Transverse colon (tissue), 4 donors: Measurements from ENCODE around the gene BLID. TPM values are rescaled to one million over a fixed set of nuclear protein-coding genes. Genes with fewer than 3 reads are reported as not detected.

ENCODE experiments used
- DNase-seq: peaks from one replicate; pipeline ENCODE4 v3.0.0-alpha.2; 2019
- H3K27ac ChIP-seq, 4 donors: fragments of 200-600 bp; sonication (generic); 2 replicates each; pipeline ENCODE4 v1.5.1; 2016 to 2018; ENCODE audit warnings: inconsistent platforms in 4 of 4
- H3K27me3 ChIP-seq: fragments of 200-600 bp; sonication (generic); 2 replicates; pipeline ENCODE4 v1.5.1; 2017; ENCODE audit warnings: inconsistent platforms
- H3K36me3 ChIP-seq, 4 donors: fragments of 200-600 bp; sonication (generic); 2 replicates each; pipeline ENCODE4 v1.5.1; 2017 to 2019; ENCODE audit warnings: inconsistent platforms in 4 of 4
- H3K4me1 ChIP-seq, 4 donors: fragments of 200-600 bp; sonication (generic); 2 replicates each; pipeline ENCODE4 v1.5.1; 2017 to 2020; ENCODE audit warnings: inconsistent platforms in 4 of 4
- H3K4me3 ChIP-seq, 4 donors: fragments of 200-600 bp; sonication (generic); 1 replicate in 1 of 4; 2 replicates in 3 of 4; pipeline versions ENCODE4 v1.5.1 to v1.6.1; 2017 to 2019; ENCODE audit warnings: inconsistent platforms in 4 of 4
- H3K9me3 ChIP-seq, 2 donors: fragments of 200-600 bp; sonication (generic); 2 replicates each; pipeline ENCODE4 v1.5.1; 2017 to 2019; ENCODE audit warnings: inconsistent platforms in 2 of 2
- EP300 ChIP-seq: sonication (generic); formaldehyde crosslinking; IDR thresholded peaks from one replicate; pipeline ENCODE4 v1.6.1; 2017; ENCODE audit warnings: antibody characterized with exemption, low read depth
- POLR2A ChIP-seq: fragments of 450-650 bp; IDR thresholded peaks from one replicate; pipeline ENCODE4 v1.6.1; 2016; ENCODE audit warnings: antibody characterized with exemption, mild to moderate bottlenecking, moderate library complexity
- POLR2AphosphoS5 ChIP-seq, 3 donors: sonication (generic); formaldehyde crosslinking; IDR thresholded peaks; one replicate each; pipeline ENCODE4 v1.6.1; 2016; ENCODE audit warnings: antibody characterized with exemption in 3 of 3
- WGBS, 2 donors: methylation state at CpG; one replicate each; pipeline ENCODE4 v1.1.5; 2018; ENCODE audit warnings: low coverage in 1 of 2; 5-methylcytosine and 5-hydroxymethylcytosine counted together
- in situ Hi-C, 4 donors: fragments of 200-750 bp; cut with MboI; loops; one replicate each; pipeline versions ENCODE4 v1.15.0 to v1.15.1; 2017; ENCODE audit warnings: low sequenced_read_pairs in 3 of 4, low pct_ligation_motif_present in 1 of 4, low pct_unique_long_range_greater_than_20kb in 1 of 4
- intact Hi-C: fragments of 100-400 bp; cut with DNase I; formaldehyde crosslinking; loops from one replicate; pipeline ENCODE4 v1.15.1; 2023; ENCODE audit warnings: low total_unique reads
- total RNA-seq, 4 donors: library from RNA; depleted of rRNA; stranded (reverse); fragments of >200 nt; gene quantifications; one replicate each; pipeline ENCODE4 v1.1.0, GENCODE V29; 2016
- TF ChIP-seq, protein P1 (sequence below), 5 experiments: fragments of 200-600 bp in 3 of 5; fragments of 450-650 bp in 2 of 5; sonication (generic) in 3 of 5; IDR thresholded peaks; 1 replicate in 2 of 5; 2 replicates in 3 of 5; pipeline ENCODE4 v1.5.1; 2016 to 2017; ENCODE audit warnings: antibody characterized with exemption in 5 of 5, inconsistent platforms in 3 of 5, mild to moderate bottlenecking in 2 of 5, moderate library complexity in 1 of 5

BLID gene
- total RNA-seq, 4 donors from 2014 or later: not detected

DNA sequence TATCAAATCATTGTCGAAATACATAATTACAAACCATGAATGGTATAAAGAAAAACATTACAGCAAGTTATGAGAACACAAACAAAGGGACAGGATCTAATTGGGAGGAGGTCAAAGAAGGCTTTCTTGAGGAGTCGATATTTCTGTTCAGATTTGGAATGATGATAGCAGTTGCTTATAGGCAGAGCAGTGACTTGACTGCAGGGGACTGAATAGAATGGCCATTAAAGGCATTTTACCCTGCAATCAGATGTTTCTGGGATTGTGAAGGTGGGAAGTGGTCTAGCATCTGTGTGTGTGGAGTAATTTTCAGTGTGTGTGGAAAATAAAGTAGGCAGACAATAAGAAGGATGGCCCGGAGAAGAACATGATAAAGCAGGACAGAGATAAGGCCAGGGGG lies 41.0 kb downstream of the BLID start:
- H3K27ac ChIP-seq: no peak overlapping the region
- H3K27me3 ChIP-seq: no peaks in the 10 kb centered on the region
- H3K4me1 ChIP-seq: no peaks in the 10 kb centered on the region
- TF ChIP-seq, protein P1, sequence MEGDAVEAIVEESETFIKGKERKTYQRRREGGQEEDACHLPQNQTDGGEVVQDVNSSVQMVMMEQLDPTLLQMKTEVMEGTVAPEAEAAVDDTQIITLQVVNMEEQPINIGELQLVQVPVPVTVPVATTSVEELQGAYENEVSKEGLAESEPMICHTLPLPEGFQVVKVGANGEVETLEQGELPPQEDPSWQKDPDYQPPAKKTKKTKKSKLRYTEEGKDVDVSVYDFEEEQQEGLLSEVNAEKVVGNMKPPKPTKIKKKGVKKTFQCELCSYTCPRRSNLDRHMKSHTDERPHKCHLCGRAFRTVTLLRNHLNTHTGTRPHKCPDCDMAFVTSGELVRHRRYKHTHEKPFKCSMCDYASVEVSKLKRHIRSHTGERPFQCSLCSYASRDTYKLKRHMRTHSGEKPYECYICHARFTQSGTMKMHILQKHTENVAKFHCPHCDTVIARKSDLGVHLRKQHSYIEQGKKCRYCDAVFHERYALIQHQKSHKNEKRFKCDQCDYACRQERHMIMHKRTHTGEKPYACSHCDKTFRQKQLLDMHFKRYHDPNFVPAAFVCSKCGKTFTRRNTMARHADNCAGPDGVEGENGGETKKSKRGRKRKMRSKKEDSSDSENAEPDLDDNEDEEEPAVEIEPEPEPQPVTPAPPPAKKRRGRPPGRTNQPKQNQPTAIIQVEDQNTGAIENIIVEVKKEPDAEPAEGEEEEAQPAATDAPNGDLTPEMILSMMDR (IDR thresholded peaks at IDR 0.05): no peak
- TF ChIP-seq POLR2A (no peak), POLR2AphosphoS5 (IDR thresholded peaks at IDR 0.05) (no peak), EP300 (no peak)
- H3K36me3 ChIP-seq: no peaks in the 10 kb centered on the region
- DNase-seq: no peak
- intact Hi-C loops: no loop called here
- no peaks in the 10 kb centered on the region for H3K9me3 ChIP-seq
- 62 to 79% methylated on average over 3 of the region's 3 CpGs for WGBS, 2 donors
- no peak overlapping the region for H3K4me3 ChIP-seq
- in situ Hi-C loops: no loop called here

DNA sequence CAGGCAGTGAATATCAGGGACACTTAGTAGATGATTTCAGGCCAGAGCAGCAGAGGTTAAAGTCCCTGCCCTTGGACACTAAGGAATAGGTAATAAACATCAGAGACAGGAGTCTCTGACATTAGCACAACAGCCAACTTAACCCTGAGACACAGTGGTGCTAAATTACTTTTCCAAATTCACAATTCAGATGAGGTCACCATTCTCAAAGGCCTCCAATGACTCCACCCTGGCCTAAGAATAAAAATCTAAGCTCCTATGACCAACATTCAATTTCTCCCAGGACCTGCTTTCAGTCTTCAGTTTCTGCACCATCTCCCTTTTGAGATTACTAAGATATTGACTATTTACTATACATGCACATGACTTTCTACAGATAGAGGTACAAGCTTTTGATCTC lies 42.0 kb downstream of the BLID start:
- no peaks in the 10 kb centered on the region for H3K4me1 ChIP-seq
- DNase-seq: no peak
- no peaks in the 10 kb centered on the region for H3K27me3 ChIP-seq
- no peaks in the 10 kb centered on the region for H3K9me3 ChIP-seq
- no peaks in the 10 kb centered on the region for H3K36me3 ChIP-seq
- intact Hi-C loops (no loop called here), in situ Hi-C loops (no loop called here)
- TF ChIP-seq POLR2AphosphoS5 (IDR thresholded peaks at IDR 0.05) (no peak), EP300 (no peak)
- TF ChIP-seq, protein P1 (IDR thresholded peaks at IDR 0.05): no peak
- no peak overlapping the region for H3K27ac ChIP-seq
- no peak overlapping the region for H3K4me3 ChIP-seq

DNA sequence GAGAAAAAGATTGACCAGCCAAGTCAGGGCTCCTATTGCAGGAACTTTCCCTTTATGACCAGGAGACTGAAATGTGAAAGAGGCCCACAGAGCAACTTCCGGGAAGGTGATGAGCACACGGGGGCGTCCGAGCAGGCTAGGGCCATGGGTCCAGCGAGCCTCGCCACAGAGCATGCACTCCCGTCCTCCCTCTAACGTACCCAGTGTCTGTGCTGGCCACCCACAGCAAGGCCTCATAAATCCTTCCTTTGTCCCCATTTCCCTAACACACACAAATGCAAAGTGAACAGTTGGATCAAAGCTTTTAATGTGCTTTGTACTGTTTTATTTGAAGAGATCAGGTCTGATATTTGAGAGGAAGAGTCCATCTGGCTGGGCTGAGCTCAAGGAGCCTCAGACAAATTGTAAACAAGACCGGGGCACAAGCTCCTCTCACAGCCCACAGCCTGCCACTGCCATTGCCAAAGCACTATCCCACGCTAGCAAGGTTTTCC lies 44.3 kb downstream of the BLID start:
- Histone ChIP-seq H3K27ac (no peak overlapping the region), H3K4me3 (no peak overlapping the region), H3K4me1 (no peaks in the 10 kb centered on the region), H3K27me3 (no peaks in the 10 kb centered on the region), H3K36me3 (no peaks in the 10 kb centered on the region), H3K9me3 (no peaks in the 10 kb centered on the region)
- DNase-seq: no peak
- 64% methylated on average over 10 of the region's 10 CpGs; no CpG with 5 or more reads in 1 of the 2 donors for WGBS, 2 donors
- TF ChIP-seq POLR2A (no peak), POLR2AphosphoS5 (IDR thresholded peaks at IDR 0.05) (no peak), EP300 (no peak)
- TF ChIP-seq, protein P1 (IDR thresholded peaks at IDR 0.05): no peak
- intact Hi-C loops (no loop called here), in situ Hi-C loops (no loop called here)

DNA sequence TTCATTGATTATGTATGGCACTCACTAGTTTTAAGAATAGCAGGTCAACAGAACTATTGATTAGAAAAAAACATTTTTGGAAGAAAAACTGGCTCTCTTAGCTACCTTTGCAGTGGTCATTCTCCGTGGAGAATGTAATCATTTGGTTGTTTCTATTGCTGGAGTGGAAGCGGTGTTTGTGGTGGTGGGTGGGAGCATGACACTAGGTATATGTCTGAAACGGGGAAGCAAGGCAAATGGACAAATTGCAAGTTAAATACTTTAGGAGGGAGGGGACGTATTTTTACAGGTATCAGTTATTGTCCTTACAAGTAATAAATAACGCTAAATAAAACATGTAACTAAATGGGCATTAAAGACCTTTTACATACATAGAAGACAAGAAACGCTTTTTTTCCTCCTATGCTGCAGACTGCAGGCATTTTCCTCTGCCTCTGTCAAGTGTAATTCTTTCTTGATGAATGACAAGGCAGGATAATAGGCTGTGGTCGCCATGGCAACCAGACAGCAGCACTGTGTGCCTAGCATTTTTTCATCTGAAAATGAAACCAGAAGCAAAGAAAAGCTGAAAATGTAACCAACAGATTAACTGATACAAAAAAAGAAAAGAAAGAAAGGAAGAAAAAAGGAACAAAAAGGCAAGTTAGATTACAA lies 46.2 kb downstream of the BLID start:
- 39% methylated on average over 7 of the region's 7 CpGs for WGBS, 2 donors

More for the DNA sequence above, 46.2 kb downstream of the BLID start:
- H3K9me3 ChIP-seq: no peaks in the 10 kb centered on the region
- H3K27me3 ChIP-seq: no peaks in the 10 kb centered on the region
- in situ Hi-C loops (no loop called here), intact Hi-C loops (no loop called here)
- TF ChIP-seq POLR2AphosphoS5 (IDR thresholded peaks at IDR 0.05) (no peak), POLR2A (no peak), EP300 (no peak)
- TF ChIP-seq, protein P1 (IDR thresholded peaks at IDR 0.05): no peak
- H3K27ac ChIP-seq: no peak overlapping the region
- DNase-seq: peak; percentile 14
- H3K4me3 ChIP-seq: no peak overlapping the region
- no peaks in the 10 kb centered on the region for H3K4me1 ChIP-seq
- H3K36me3 ChIP-seq: no peaks in the 10 kb centered on the region
